HepG2 (cell line): ENCODE data around the gene CASP6. TPM values are rescaled to one million over a fixed set of nuclear protein-coding genes. Genes with fewer than 3 reads are reported as not detected.

ENCODE experiments used
- ATAC-seq: fragments of 200-7000 bp; cut with Tn5 transposase; 3 replicates; pipeline ENCODE4 v1.9.1; 2020; ENCODE audit warnings: mild to moderate bottlenecking, moderate library complexity
- BruUV-seq: library from RNA; stranded (reverse); fragments of 400-500 nt; replicated peaks from 2 replicates; lab custom pipeline; 2021; lab: Mats Ljungman, UMichigan
- CTCF ChIA-PET: fragments of 300-600 bp; formaldehyde crosslinking; extraction: SDS; loops from one replicate; lab custom pipeline; 2021; ENCODE audit warnings: low total read pairs, inconsistent platforms, low intra/inter-chr PET ratio; lab: Yijun Ruan, JAX
- POLR2A ChIA-PET: fragments of 350-600 bp; sonication (Branson Sonifier 250); formaldehyde crosslinking; loops from one replicate; lab custom pipeline; 2020; ENCODE audit warnings: antibody characterized with exemption, inconsistent platforms; lab: Yijun Ruan, JAX
- DNase-seq: peaks from one replicate; pipeline ENCODE4 v3.0.0-alpha.2; 2015; ENCODE audit warnings: low spot score
- FAIRE-seq: peaks from 3 replicates; lab custom pipeline; 2011; peaks lifted over from hg19 to GRCh38; lab: Jason Lieb, UNC
- H2AFZ ChIP-seq: one replicate; pipeline ENCODE4 v1.6.1; 2011; ENCODE audit warnings: low read length, inconsistent platforms
- H3K27ac ChIP-seq: fragments of 300-600 bp; 3 replicates; pipeline ENCODE4 v1.8.0; 2011; ENCODE audit warnings: mixed run types, mild to moderate bottlenecking, mixed read lengths, low read length, inconsistent platforms; ENCODE audit not compliant: insufficient read depth; ENCODE audit errors: extremely low read length
- H3K27me3 ChIP-seq, 2 experiments: fragments of 200-600 bp in 1 of 2; 2 replicates in 1 of 2; 3 replicates in 1 of 2; pipeline versions ENCODE4 v1.6.0 to v1.8.0; 2011; ENCODE audit warnings: low read length in 2 of 2, mild to moderate bottlenecking in 2 of 2, moderate library complexity in 2 of 2, inconsistent platforms in 1 of 2; ENCODE audit not compliant: insufficient read depth in 2 of 2, control insufficient read depth in 1 of 2
- H3K36me3 ChIP-seq, 2 experiments: fragments of 200-600 bp in 1 of 2; replicated peaks in 1 of 2; 2 replicates in 1 of 2; 3 replicates in 1 of 2; pipeline versions ENCODE4 v1.5.1 to v1.8.0; 2011; ENCODE audit warnings: low read length in 2 of 2, inconsistent platforms in 1 of 2; ENCODE audit not compliant: insufficient read depth in 2 of 2, control insufficient read depth in 1 of 2
- H3K4me1 ChIP-seq: 2 replicates; pipeline ENCODE4 v1.5.1; 2012; ENCODE audit warnings: low read length, inconsistent platforms; ENCODE audit not compliant: insufficient read depth
- H3K4me2 ChIP-seq: 2 replicates; pipeline ENCODE4 v1.6.0; 2011; ENCODE audit warnings: low read depth, low read length, inconsistent platforms
- H3K4me3 ChIP-seq, 3 experiments: fragments of 200-600 bp in 1 of 3; sonication (generic), shearing (Covaris generic) in 1 of 3; replicated peaks in 1 of 3; 2 replicates each; pipeline ENCODE4 v1.5.1; 2011 to 2016; ENCODE audit warnings: low read length in 3 of 3, inconsistent platforms in 2 of 3, low read depth in 2 of 3, mild to moderate bottlenecking in 2 of 3, control low read depth in 1 of 3, mixed read lengths in 1 of 3; ENCODE audit not compliant: insufficient read depth in 1 of 3
- H3K79me2 ChIP-seq: one replicate; pipeline ENCODE4 v1.6.1; 2011; ENCODE audit warnings: low read length, inconsistent platforms; ENCODE audit not compliant: insufficient read depth
- H3K9ac ChIP-seq: 2 replicates; pipeline ENCODE4 v1.6.0; 2011; ENCODE audit warnings: mild to moderate bottlenecking, low read depth, low read length, inconsistent platforms; ENCODE audit not compliant: insufficient read depth
- H3K9me3 ChIP-seq: 2 replicates; pipeline ENCODE4 v1.5.1; 2012; ENCODE audit warnings: mild to moderate bottlenecking, low read length
- H4K20me1 ChIP-seq: 2 replicates; pipeline ENCODE4 v1.6.0; 2011; ENCODE audit warnings: inconsistent platforms, mild to moderate bottlenecking, low read length, moderate library complexity; ENCODE audit not compliant: insufficient read depth
- CBX1 ChIP-seq: IDR thresholded peaks from one replicate; pipeline ENCODE4 v1.6.1; 2016; ENCODE audit warnings: antibody characterized with exemption, low read depth
- ELF4 ChIP-seq: sonication (generic); formaldehyde crosslinking; IDR thresholded peaks from 2 replicates; pipeline ENCODE4 v1.5.0; 2020; ENCODE audit warnings: missing genetic modification reagents, mild to moderate bottlenecking, moderate library complexity, borderline replicate concordance
- NFIC ChIP-seq: IDR thresholded peaks from 2 replicates; pipeline ENCODE4 v1.6.1; 2012; ENCODE audit warnings: mild to moderate bottlenecking, low read length, inconsistent platforms
- ZFP41 ChIP-seq: sonication (generic); formaldehyde crosslinking; IDR thresholded peaks from 2 replicates; pipeline ENCODE4 v1.4.0; 2020; ENCODE audit warnings: mild to moderate bottlenecking, missing genetic modification reagents, borderline replicate concordance
- ZNF496 ChIP-seq: sonication (generic); formaldehyde crosslinking; IDR thresholded peaks from 2 replicates; pipeline ENCODE4 v1.8.1; 2023; ENCODE audit warnings: mild to moderate bottlenecking, moderate library complexity, missing genetic modification reagents; ENCODE audit not compliant: insufficient replicate concordance
- ZNF570 ChIP-seq: sonication (generic); formaldehyde crosslinking; IDR thresholded peaks from 2 replicates; pipeline ENCODE4 v1.4.0; 2020; ENCODE audit warnings: mild to moderate bottlenecking, missing genetic modification reagents, borderline replicate concordance
- ZNF576 ChIP-seq: sonication (generic); formaldehyde crosslinking; IDR thresholded peaks from 2 replicates; pipeline ENCODE4 v1.4.0; 2020; ENCODE audit warnings: mild to moderate bottlenecking, missing genetic modification reagents
- ZNF703 ChIP-seq: sonication (generic); formaldehyde crosslinking; IDR thresholded peaks from 2 replicates; pipeline ENCODE4 v1.5.1; 2020; ENCODE audit warnings: missing genetic modification reagents, mild to moderate bottlenecking, moderate library complexity, borderline replicate concordance
- WGBS: methylation state at CpG from one replicate; pipeline ENCODE4 v1.1.6; 2017; ENCODE audit warnings: low lambda C conversion rate; 5-methylcytosine and 5-hydroxymethylcytosine counted together
- in situ Hi-C: cut with HindIII; loops from 2 replicates; pipeline ENCODE4 v1.10.0; 2017; ENCODE audit warnings: low pct_unique_long_range_greater_than_20kb; ENCODE audit not compliant: extremely low pct_ligation_motif_present
- intact Hi-C: fragments of 100-400 bp; cut with micrococcal nuclease; formaldehyde crosslinking; loops from one replicate; pipeline ENCODE4 v1.10.0; 2022; ENCODE audit not compliant: unreplicated experiment
- polyA plus RNA-seq, 8 experiments: library from polyadenylated mRNA; depleted of rRNA in 3 of 8; stranded (reverse) in 7 of 8; unstranded in 1 of 8; fragments of >200 nt; fragmentation: Illumina TruSeq in 4 of 8; extraction: Trizol in 4 of 8; gene quantifications; 2 replicates each; pipeline versions ENCODE4 v1.2.1 to v1.2.3, GENCODE V29; 2011 to 2016; ENCODE audit warnings: low read depth in 4 of 8, missing spikeins in 1 of 8, mixed read lengths in 1 of 8; ENCODE audit not compliant: insufficient read depth in 1 of 8
- total RNA-seq, 5 experiments: library from RNA; depleted of rRNA; stranded (reverse); fragments of >200 nt; fragmentation: Illumina TruSeq; extraction: Trizol; gene quantifications; 2 replicates each; pipeline ENCODE4 v1.2.3, GENCODE V29; 2016; ENCODE audit warnings: low read depth in 1 of 5
- TF ChIP-seq, protein P1 (sequence below): sonication (generic); formaldehyde crosslinking; IDR thresholded peaks from 2 replicates; pipeline ENCODE4 v1.4.0; 2020; ENCODE audit warnings: missing genetic modification reagents, mild to moderate bottlenecking, borderline replicate concordance
- TF ChIP-seq, protein P2 (sequence below): IDR thresholded peaks from 2 replicates; pipeline ENCODE4 v1.6.1; 2016; ENCODE audit warnings: low read depth, borderline replicate concordance
- TF ChIP-seq, protein P3 (sequence below): sonication (generic); formaldehyde crosslinking; IDR thresholded peaks from 2 replicates; pipeline ENCODE4 v1.8.1; 2023; ENCODE audit warnings: mild to moderate bottlenecking, missing genetic modification reagents
- TF ChIP-seq, protein P4 (sequence below): sonication (generic); formaldehyde crosslinking; IDR thresholded peaks from 2 replicates; pipeline ENCODE4 v1.8.0; 2022; ENCODE audit warnings: missing genetic modification reagents, mild to moderate bottlenecking, inconsistent platforms, borderline replicate concordance

The CASP6 gene
- total and polyA plus RNA-seq, 2 of the 13 experiments (the other 11 are each of a cell fraction or from before 2014, with no cell fraction given) = 19.7 to 34.6 TPM

- TF ChIP-seq, protein P1, sequence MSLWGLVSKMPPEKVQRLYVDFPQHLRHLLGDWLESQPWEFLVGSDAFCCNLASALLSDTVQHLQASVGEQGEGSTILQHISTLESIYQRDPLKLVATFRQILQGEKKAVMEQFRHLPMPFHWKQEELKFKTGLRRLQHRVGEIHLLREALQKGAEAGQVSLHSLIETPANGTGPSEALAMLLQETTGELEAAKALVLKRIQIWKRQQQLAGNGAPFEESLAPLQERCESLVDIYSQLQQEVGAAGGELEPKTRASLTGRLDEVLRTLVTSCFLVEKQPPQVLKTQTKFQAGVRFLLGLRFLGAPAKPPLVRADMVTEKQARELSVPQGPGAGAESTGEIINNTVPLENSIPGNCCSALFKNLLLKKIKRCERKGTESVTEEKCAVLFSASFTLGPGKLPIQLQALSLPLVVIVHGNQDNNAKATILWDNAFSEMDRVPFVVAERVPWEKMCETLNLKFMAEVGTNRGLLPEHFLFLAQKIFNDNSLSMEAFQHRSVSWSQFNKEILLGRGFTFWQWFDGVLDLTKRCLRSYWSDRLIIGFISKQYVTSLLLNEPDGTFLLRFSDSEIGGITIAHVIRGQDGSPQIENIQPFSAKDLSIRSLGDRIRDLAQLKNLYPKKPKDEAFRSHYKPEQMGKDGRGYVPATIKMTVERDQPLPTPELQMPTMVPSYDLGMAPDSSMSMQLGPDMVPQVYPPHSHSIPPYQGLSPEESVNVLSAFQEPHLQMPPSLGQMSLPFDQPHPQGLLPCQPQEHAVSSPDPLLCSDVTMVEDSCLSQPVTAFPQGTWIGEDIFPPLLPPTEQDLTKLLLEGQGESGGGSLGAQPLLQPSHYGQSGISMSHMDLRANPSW (CRISPR knock-in tag) = no peak
- TF ChIP-seq, all 625 proteins: peak for 0
Measured at GRCh38 chr4:109708990-109709389, 5.7 kb upstream of the CASP6 start (continued).

GRCh38 chr4:109708435-109708834, 5.2 kb upstream of the CASP6 start:
- no peak for DNase-seq
- no peak overlapping the region for H2AFZ ChIP-seq
- H3K9me3 ChIP-seq = no peaks in the 10 kb centered on the region
- no peak overlapping the region for H3K9ac ChIP-seq
- H3K36me3 ChIP-seq = no peaks in the 10 kb centered on the region
- H3K79me2 ChIP-seq = no peaks in the 10 kb centered on the region
- no peak overlapping the region for H3K4me2 ChIP-seq
- POLR2A ChIA-PET = no interaction called here
- H3K27ac ChIP-seq = no peak overlapping the region
- no peak overlapping the region for H3K4me3 ChIP-seq
- intact Hi-C loops (no loop called here), in situ Hi-C loops (no loop called here)
- no peak for FAIRE-seq
- no peaks in the 10 kb centered on the region for H4K20me1 ChIP-seq
- H3K4me1 ChIP-seq = peaks cover 5% of the 10 kb centered on the region; the same call in 1 of the 2 replicates
- WGBS = 92% methylated on average over 2 of the region's 2 CpGs
- TF ChIP-seq, protein P2, sequence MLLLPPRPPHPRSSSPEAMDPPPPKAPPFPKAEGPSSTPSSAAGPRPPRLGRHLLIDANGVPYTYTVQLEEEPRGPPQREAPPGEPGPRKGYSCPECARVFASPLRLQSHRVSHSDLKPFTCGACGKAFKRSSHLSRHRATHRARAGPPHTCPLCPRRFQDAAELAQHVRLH (CRISPR knock-in tag) = no peak
- TF ChIP-seq ELF4 = no peak
- no peak for TF ChIP-seq ZFP41
- TF ChIP-seq, protein P3, sequence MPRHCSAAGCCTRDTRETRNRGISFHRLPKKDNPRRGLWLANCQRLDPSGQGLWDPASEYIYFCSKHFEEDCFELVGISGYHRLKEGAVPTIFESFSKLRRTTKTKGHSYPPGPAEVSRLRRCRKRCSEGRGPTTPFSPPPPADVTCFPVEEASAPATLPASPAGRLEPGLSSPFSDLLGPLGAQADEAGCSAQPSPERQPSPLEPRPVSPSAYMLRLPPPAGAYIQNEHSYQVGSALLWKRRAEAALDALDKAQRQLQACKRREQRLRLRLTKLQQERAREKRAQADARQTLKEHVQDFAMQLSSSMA = no peak
- no peak for TF ChIP-seq ZNF570 (CRISPR knock-in tag)
- TF ChIP-seq CBX1 = no peak
- no peak for TF ChIP-seq ZNF496 (CRISPR knock-in tag)
- TF ChIP-seq ZNF703 = no peak
- TF ChIP-seq, protein P4, sequence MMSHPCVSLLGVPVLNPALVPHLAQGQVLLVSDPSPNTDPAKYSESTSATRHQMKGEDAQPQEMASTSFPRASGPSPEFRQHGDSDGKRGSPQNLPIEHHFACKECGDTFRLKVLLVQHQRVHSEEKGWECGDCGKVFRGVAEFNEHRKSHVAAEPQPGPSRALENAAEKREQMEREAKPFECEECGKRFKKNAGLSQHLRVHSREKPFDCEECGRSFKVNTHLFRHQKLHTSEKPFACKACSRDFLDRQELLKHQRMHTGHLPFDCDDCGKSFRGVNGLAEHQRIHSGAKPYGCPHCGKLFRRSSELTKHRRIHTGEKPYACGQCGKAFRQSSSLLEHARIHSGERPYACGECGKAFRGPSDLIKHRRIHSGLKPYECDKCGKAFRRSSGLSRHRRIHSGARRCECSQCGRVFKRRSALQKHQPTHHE = no peak
- TF ChIP-seq ZNF576 (CRISPR knock-in tag) = no peak
- TF ChIP-seq NFIC = no peak
- no TSS peak for BruUV-seq
- CTCF ChIA-PET = no interaction called here
- H3K27me3 ChIP-seq = no peaks in the 10 kb centered on the region
- ATAC-seq = no peak
